ENCODE results near the gene SEPTIN8. TPM values are rescaled to one million over a fixed set of nuclear protein-coding genes. Genes with fewer than 3 reads are reported as not detected.

SEPTIN8 gene
- 97.4 and 129 TPM in 2 replicates for total RNA-seq

GRCh38 chr5:132777209-132778069, at the start of gene SEPTIN8:
TSS of gene SEPTIN8 (minus strand) at chr5:132777239. CDS start at chr5:132777137, 102 bp downstream.

GRCh38 chr5:132812781-132813598, 36.0 kb upstream of the SEPTIN8 start, which contains the start of gene SOWAHA:
TSS of gene SOWAHA (plus strand) at chr5:132813302. CDS start at chr5:132813622, 320 bp downstream.

GRCh38 chr5:132746954-132747615, 30.0 kb downstream of the SEPTIN8 start, which contains the start of gene CCNI2:
TSS of gene CCNI2 (plus strand) at chr5:132747426. CDS start at chr5:132747496, 70 bp downstream.

GRCh38 chr5:132736853-132737833, 39.9 kb downstream of the SEPTIN8 start, which contains the start of gene KIF3A:
TSS of gene KIF3A (minus strand) at chr5:132737546. CDS start at chr5:132737419, 127 bp downstream.

Other genes with a start within 250 kb of the SEPTIN8 start
- not detected in 2 replicates for gene IL5, start 233.7 kb downstream of the SEPTIN8 start, total RNA-seq
- gene RAD50, start 220.3 kb downstream of the SEPTIN8 start, total RNA-seq, result 20.0 and 34.9 TPM in 2 replicates
- gene IL13, start 119.1 kb downstream of the SEPTIN8 start, total RNA-seq, result not detected in 2 replicates
- not detected in 2 replicates for gene IL4, start 103.2 kb downstream of the SEPTIN8 start, total RNA-seq
- 6.0 and 9.0 TPM in 2 replicates for gene KIF3A, start 39.7 kb downstream of the SEPTIN8 start, total RNA-seq
- gene CCNI2, start 29.8 kb downstream of the SEPTIN8 start, total RNA-seq, result 0.76 and 1.2 TPM in 2 replicates
- gene SOWAHA, start 36.1 kb upstream of the SEPTIN8 start, total RNA-seq, result 6.0 and 13.0 TPM in 2 replicates
- 8.8 and 10.6 TPM in 2 replicates for gene SHROOM1, start 53.4 kb upstream of the SEPTIN8 start, total RNA-seq
- under 0.01 and 0.22 TPM in 2 replicates for gene GDF9, start 89.2 kb upstream of the SEPTIN8 start, total RNA-seq
- 62.5 and 78.5 TPM in 2 replicates for gene UQCRQ, start 89.4 kb upstream of the SEPTIN8 start, total RNA-seq
- 0.39 TPM in 1 of 2 replicates, not detected in the other for gene LEAP2, start 96.4 kb upstream of the SEPTIN8 start, total RNA-seq
- 45.5 and 67.0 TPM in 2 replicates for gene AFF4, start 186.4 kb upstream of the SEPTIN8 start, total RNA-seq
- gene ZCCHC10, start 249.3 kb upstream of the SEPTIN8 start, total RNA-seq, result 17.0 and 23.2 TPM in 2 replicates

All from placental epithelial cell (primary cell).